NT2/D1 (cell line): ENCODE data around the gene TSPEAR.

Source experiments
- SUZ12 ChIP-seq: IDR thresholded peaks from 2 replicates; pipeline ENCODE4 v1.6.1; 2011; ENCODE audit not compliant: insufficient read length, insufficient read depth; ENCODE audit errors: extremely low read depth
- YY1 ChIP-seq: IDR thresholded peaks from 2 replicates; pipeline ENCODE4 v1.6.1; 2011; ENCODE audit not compliant: insufficient read length, insufficient read depth
- ZNF274 ChIP-seq: IDR thresholded peaks from 2 replicates; pipeline ENCODE4 v1.6.1; 2011; ENCODE audit warnings: mild to moderate bottlenecking, low read depth, low read length

DNA sequence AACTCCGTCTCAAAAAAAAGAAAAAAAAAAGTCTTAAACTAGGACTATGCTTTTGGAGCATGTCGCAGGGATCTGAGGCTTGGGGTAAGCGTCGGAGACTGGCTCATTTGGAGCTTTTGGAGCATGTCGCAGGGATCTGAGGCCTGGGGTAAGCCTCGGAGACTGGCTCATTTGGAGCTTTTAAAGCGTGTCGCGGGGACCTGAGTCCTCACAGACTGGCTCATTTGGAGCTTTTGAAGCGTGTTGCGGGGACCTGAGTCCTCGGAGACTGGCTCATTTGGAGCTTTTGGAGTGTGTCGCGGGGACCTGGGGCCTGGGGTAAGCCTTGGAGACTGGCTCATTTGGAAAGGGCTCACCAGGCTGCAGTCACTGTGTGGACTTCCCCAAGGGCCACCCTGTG, 13.6 kb upstream of the TSPEAR start:
- TF ChIP-seq YY1 (no peak), SUZ12 (no peak), ZNF274 (no peak)
